ENCODE results near the gene HCFC1. TPM values are rescaled to one million over a fixed set of nuclear protein-coding genes. Genes with fewer than 3 reads are reported as not detected.

The HCFC1 gene
- total RNA-seq, 1 donor from 2014 or later = 99.9 TPM

GRCh38 chrX:153991013-153991580 is 19.5 kb upstream of the HCFC1 start:
- no peak for TF ChIP-seq CTCF (IDR thresholded peaks at IDR 0.05; ENCODE audit: unreplicated experiment)
- H3K9me3 Mint-ChIP-seq = peaks cover 6% of the 10 kb centered on the region
- no peaks in the 10 kb centered on the region for H3K4me1 Mint-ChIP-seq
- H3K4me3 Mint-ChIP-seq = no peak overlapping the region
- no peak overlapping the region for H3K27ac Mint-ChIP-seq
- no peaks in the 10 kb centered on the region for H3K36me3 Mint-ChIP-seq
- no peaks in the 10 kb centered on the region for H3K27me3 Mint-ChIP-seq (ENCODE audit: low read depth)
- no peak for DNase-seq (ENCODE audit: low spot score in 2 of 2, unreplicated experiment in 2 of 2)

GRCh38 chrX:153989973-153990655 is 18.5 kb upstream of the HCFC1 start:
- no peak for TF ChIP-seq CTCF (IDR thresholded peaks at IDR 0.05; ENCODE audit: unreplicated experiment)
- Mint-ChIP-seq H3K27ac (no peak overlapping the region), H3K9me3 (peaks cover 3% of the 10 kb centered on the region)

GRCh38 chrX:153988493-153988892 is 16.9 kb upstream of the HCFC1 start:
- no peaks in the 10 kb centered on the region for H3K4me1 Mint-ChIP-seq
- H3K36me3 Mint-ChIP-seq = no peaks in the 10 kb centered on the region
- H3K27me3 Mint-ChIP-seq (ENCODE audit: low read depth) = no peaks in the 10 kb centered on the region
- no peak overlapping the region for H3K4me3 Mint-ChIP-seq
- no peak overlapping the region for H3K27ac Mint-ChIP-seq
- peaks cover 3% of the 10 kb centered on the region for H3K9me3 Mint-ChIP-seq
- no peak for DNase-seq (ENCODE audit: low spot score in 2 of 2, unreplicated experiment in 2 of 2)
- TF ChIP-seq CTCF (IDR thresholded peaks at IDR 0.05; ENCODE audit: unreplicated experiment) = no peak

More at GRCh38 chrX:153989973-153990655, 18.5 kb upstream of the HCFC1 start:
- no peaks in the 10 kb centered on the region for H3K4me1 Mint-ChIP-seq
- H3K27me3 Mint-ChIP-seq (ENCODE audit: low read depth) = no peaks in the 10 kb centered on the region
- no peaks in the 10 kb centered on the region for H3K36me3 Mint-ChIP-seq
- H3K4me3 Mint-ChIP-seq = no peak overlapping the region
- no peak for DNase-seq (ENCODE audit: low spot score in 2 of 2, unreplicated experiment in 2 of 2)

GRCh38 chrX:153984351-153985178 is 12.9 kb upstream of the HCFC1 start:
- DNase-seq (ENCODE audit: low spot score in 2 of 2, unreplicated experiment in 2 of 2) = no peak
- peaks cover 14% of the 10 kb centered on the region for H3K36me3 Mint-ChIP-seq
- H3K4me1 Mint-ChIP-seq = no peaks in the 10 kb centered on the region

GRCh38 chrX:153983321-153983801 is 11.7 kb upstream of the HCFC1 start:
- no peak overlapping the region for H3K4me3 Mint-ChIP-seq
- no peak for TF ChIP-seq CTCF (IDR thresholded peaks at IDR 0.05; ENCODE audit: unreplicated experiment)
- H3K27ac Mint-ChIP-seq = no peak overlapping the region
- no peaks in the 10 kb centered on the region for H3K9me3 Mint-ChIP-seq
- DNase-seq (ENCODE audit: low spot score in 2 of 2, unreplicated experiment in 2 of 2) = no peak
- no peaks in the 10 kb centered on the region for H3K4me1 Mint-ChIP-seq
- H3K36me3 Mint-ChIP-seq = peaks cover 14% of the 10 kb centered on the region
- no peaks in the 10 kb centered on the region for H3K27me3 Mint-ChIP-seq (ENCODE audit: low read depth)

More at GRCh38 chrX:153984351-153985178, 12.9 kb upstream of the HCFC1 start:
- Mint-ChIP-seq H3K4me3 (no peak overlapping the region), H3K27ac (no peak overlapping the region), H3K27me3 (ENCODE audit: low read depth) (no peaks in the 10 kb centered on the region), H3K9me3 (no peaks in the 10 kb centered on the region)
- TF ChIP-seq CTCF (IDR thresholded peaks at IDR 0.05; ENCODE audit: unreplicated experiment) = no peak
